ENCODE data around the gene NXPH3.

Gene NXPH3

GRCh38 chr17:49555495-49556222, 20.0 kb upstream of the NXPH3 start:
- Histone ChIP-seq H3K9me2 (ENCODE audit: low read depth, low read length) (no peaks in the 10 kb centered on the region), H2AFZ (ENCODE audit: low read length) (no peak overlapping the region), H3K27me3 (ENCODE audit: insufficient read depth, low read length) (no peaks in the 10 kb centered on the region), H3K79me2 (ENCODE audit: insufficient read depth, low read length) (no peaks in the 10 kb centered on the region), H3K27ac (ENCODE audit: low read depth, low read length, poor library complexity, severe bottlenecking) (no peak overlapping the region), H4K20me1 (ENCODE audit: insufficient read depth, low read length) (no peaks in the 10 kb centered on the region), H3K4me2 (ENCODE audit: low read length) (peak overlapping the region; percentile 43; the same call in 1 of the 2 replicates), H3K4me1 (ENCODE audit: insufficient read depth, low read length, severe bottlenecking) (peaks cover 3% of the 10 kb centered on the region), H3F3A (ENCODE audit: insufficient read depth, low read length) (no peaks in the 10 kb centered on the region), H3K4me3 (ENCODE audit: low read depth, low read length, poor library complexity, severe bottlenecking) (no peak overlapping the region), H3K36me3 (ENCODE audit: insufficient read depth, low read length) (no peaks in the 10 kb centered on the region), H3K9me3 (ENCODE audit: low read length) (no peaks in the 10 kb centered on the region), H3K9ac (ENCODE audit: low read length) (no peak overlapping the region; the same call in 1 of the 2 replicates)
- no peak for TF ChIP-seq CTCF (IDR thresholded peaks at IDR 0.05; ENCODE audit: low read length)

GRCh38 chr17:49556223-49556943, 19.3 kb upstream of the NXPH3 start:
- Histone ChIP-seq H3F3A (ENCODE audit: insufficient read depth, low read length) (no peaks in the 10 kb centered on the region), H3K9ac (ENCODE audit: low read length) (no peak overlapping the region; the same call in 1 of the 2 replicates), H3K4me1 (ENCODE audit: insufficient read depth, low read length, severe bottlenecking) (peaks cover 3% of the 10 kb centered on the region), H2AFZ (ENCODE audit: low read length) (no peak overlapping the region), H3K4me2 (ENCODE audit: low read length) (peak overlapping the region; percentile 43; the same call in 1 of the 2 replicates), H3K9me2 (ENCODE audit: low read depth, low read length) (no peaks in the 10 kb centered on the region), H3K9me3 (ENCODE audit: low read length) (no peaks in the 10 kb centered on the region), H3K4me3 (ENCODE audit: low read depth, low read length, poor library complexity, severe bottlenecking) (no peak overlapping the region), H3K36me3 (ENCODE audit: insufficient read depth, low read length) (no peaks in the 10 kb centered on the region), H3K27ac (ENCODE audit: low read depth, low read length, poor library complexity, severe bottlenecking) (no peak overlapping the region), H4K20me1 (ENCODE audit: insufficient read depth, low read length) (no peaks in the 10 kb centered on the region), H3K79me2 (ENCODE audit: insufficient read depth, low read length) (no peaks in the 10 kb centered on the region), H3K27me3 (ENCODE audit: insufficient read depth, low read length) (no peaks in the 10 kb centered on the region)
- TF ChIP-seq EZH2 (IDR thresholded peaks at IDR 0.05; ENCODE audit: borderline replicate concordance, low read length) (no peak), CTCF (IDR thresholded peaks at IDR 0.05; ENCODE audit: low read length) (peak; percentile 93)

- no peaks in the 10 kb centered on the region for H3K27me3 ChIP-seq (ENCODE audit: insufficient read depth, low read length)
- no peaks in the 10 kb centered on the region for H3K9me3 ChIP-seq (ENCODE audit: low read length)
- no peak overlapping the region for H3K4me3 ChIP-seq (ENCODE audit: low read depth, low read length, poor library complexity, severe bottlenecking)
- H3K36me3 ChIP-seq (ENCODE audit: insufficient read depth, low read length) = no peaks in the 10 kb centered on the region
- H2AFZ ChIP-seq (ENCODE audit: low read length) = no peak overlapping the region
- H3K27ac ChIP-seq (ENCODE audit: low read depth, low read length, poor library complexity, severe bottlenecking) = no peak overlapping the region
- TF ChIP-seq CTCF (IDR thresholded peaks at IDR 0.05; ENCODE audit: low read length) = peak; percentile 61
- no peak for TF ChIP-seq EZH2 (IDR thresholded peaks at IDR 0.05; ENCODE audit: borderline replicate concordance, low read length)
- H4K20me1 ChIP-seq (ENCODE audit: insufficient read depth, low read length) = no peaks in the 10 kb centered on the region
- H3K4me1 ChIP-seq (ENCODE audit: insufficient read depth, low read length, severe bottlenecking) = peaks cover 3% of the 10 kb centered on the region
- H3K9ac ChIP-seq (ENCODE audit: low read length) = no peak overlapping the region
- H3K9me2 ChIP-seq (ENCODE audit: low read depth, low read length) = no peaks in the 10 kb centered on the region
- H3K4me2 ChIP-seq (ENCODE audit: low read length) = no peak overlapping the region
- no peaks in the 10 kb centered on the region for H3F3A ChIP-seq (ENCODE audit: insufficient read depth, low read length)
- no peaks in the 10 kb centered on the region for H3K79me2 ChIP-seq (ENCODE audit: insufficient read depth, low read length)
These were observed 18.2 kb upstream of the NXPH3 start for GRCh38 chr17:49557312-49558024.

Data from OCI-LY1 (cell line).